Measurements from ENCODE around the gene SNAI1.
A peak's percentile ranks its signal among the peaks of the same experiment; 100 is the strongest.
"Not testable (repeated sequence)": the region's sequence is repeated elsewhere in the genome, so short reads cannot be mapped to it uniquely, and the experiment has no call there.

The SNAI1 gene

GRCh38 chr20:49964964-49965780 lies 17.6 kb upstream of the SNAI1 start:
- DNase-seq = peak; percentile 12

- no peak for DNase-seq
These were observed 16.9 kb upstream of the SNAI1 start for GRCh38 chr20:49965781-49966305.

- no peak for DNase-seq
These were observed 15.9 kb upstream of the SNAI1 start for GRCh38 chr20:49966861-49967260.

- no peak for DNase-seq
These were observed 13.5 kb upstream of the SNAI1 start for GRCh38 chr20:49969234-49969633.

- no peak for DNase-seq
These were observed 12.8 kb upstream of the SNAI1 start for GRCh38 chr20:49969946-49970345.

GRCh38 chr20:49970498-49970897 lies 12.3 kb upstream of the SNAI1 start:
- no peak for DNase-seq

DNA sequence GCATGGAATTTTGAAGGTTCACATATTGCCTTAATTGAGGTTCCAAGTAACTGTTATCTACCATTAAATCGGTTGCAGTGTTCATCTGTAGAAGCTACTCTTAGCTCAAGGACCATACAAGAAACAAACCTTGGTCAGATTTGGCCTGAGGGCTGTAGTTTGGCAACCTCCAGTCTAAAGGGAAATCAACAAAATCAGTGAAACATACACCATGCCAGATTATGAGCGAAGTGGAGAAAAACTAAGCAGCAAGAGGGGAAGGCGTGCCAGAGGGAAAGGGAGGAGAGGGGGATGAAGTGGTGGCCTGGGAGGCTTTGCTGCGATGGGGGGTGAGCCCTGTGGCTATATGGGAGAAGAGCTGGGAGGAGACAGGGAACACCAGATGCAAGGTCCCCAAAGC lies 8.8 kb upstream of the SNAI1 start:
- DNase-seq = no peak

- no peak for DNase-seq
These were observed 6.2 kb upstream of the SNAI1 start for GRCh38 chr20:49976542-49976941.

- DNase-seq = not testable (repeated sequence)
These were observed 5.0 kb upstream of the SNAI1 start for GRCh38 chr20:49977740-49978139.

- DNase-seq = no peak
These were observed 4.1 kb upstream of the SNAI1 start for GRCh38 chr20:49978685-49979029.

GRCh38 chr20:49979030-49979832 lies 3.5 kb upstream of the SNAI1 start:
- peak; percentile 60 for DNase-seq

GRCh38 chr20:49980140-49981008 lies 2.4 kb upstream of the SNAI1 start:
- no peak for DNase-seq

DNA sequence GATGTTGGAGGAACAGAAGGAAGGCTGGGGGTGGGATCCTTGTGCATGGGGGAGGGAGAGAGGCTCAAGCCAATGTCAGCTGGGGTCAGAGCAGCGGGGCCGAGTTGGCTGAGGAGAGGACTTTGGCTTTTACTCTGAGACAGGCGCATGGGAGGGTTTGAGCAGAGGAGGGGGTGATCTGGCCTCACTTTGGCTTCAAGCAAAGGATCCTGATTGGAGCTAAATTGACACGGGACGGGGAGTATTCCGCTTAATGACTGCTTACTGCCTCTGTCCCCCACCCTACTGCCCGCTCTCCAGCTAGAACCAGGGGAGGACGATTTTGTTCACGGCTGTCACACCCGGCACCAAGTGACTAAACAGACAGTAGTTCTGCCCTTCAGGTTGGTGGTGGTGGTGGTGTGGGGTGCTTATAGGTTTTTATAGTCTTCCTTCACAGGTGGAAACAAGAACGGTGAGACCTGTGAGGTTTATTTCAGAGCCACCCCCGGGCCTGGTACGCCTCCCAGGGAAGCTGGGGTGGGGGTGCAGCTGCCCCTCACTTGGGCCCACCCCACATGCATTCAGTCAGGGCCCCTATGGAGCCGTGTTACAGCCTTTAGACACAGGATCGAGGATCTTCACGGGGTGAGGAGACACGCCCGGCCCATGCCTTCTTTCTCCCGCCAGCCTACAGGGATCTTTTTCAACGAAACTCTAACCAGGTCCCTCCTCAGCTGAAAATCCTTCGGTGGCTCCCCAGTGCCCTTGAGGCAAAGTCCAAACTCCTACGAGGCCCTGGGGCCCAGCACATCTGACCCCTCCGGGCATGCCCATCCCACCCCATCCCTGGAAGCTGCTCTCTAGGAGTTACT lies 1.3 kb upstream of the SNAI1 start:
- DNase-seq = no peak

DNA sequence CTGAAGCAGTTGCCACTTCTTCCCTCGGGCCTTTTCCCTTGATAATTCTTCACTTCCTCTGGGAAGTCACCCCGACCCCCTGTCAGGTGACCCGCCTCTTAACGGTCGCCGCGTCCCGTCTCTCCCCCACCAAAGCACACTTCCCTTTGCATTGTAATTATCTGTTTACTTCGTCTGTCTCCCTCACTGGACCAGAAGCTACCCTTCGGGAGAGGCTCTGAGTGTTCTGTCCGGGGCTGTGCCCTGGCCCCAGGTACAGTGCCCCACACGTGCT lies 771 bp upstream of the SNAI1 start:
- DNase-seq = no peak

DNA sequence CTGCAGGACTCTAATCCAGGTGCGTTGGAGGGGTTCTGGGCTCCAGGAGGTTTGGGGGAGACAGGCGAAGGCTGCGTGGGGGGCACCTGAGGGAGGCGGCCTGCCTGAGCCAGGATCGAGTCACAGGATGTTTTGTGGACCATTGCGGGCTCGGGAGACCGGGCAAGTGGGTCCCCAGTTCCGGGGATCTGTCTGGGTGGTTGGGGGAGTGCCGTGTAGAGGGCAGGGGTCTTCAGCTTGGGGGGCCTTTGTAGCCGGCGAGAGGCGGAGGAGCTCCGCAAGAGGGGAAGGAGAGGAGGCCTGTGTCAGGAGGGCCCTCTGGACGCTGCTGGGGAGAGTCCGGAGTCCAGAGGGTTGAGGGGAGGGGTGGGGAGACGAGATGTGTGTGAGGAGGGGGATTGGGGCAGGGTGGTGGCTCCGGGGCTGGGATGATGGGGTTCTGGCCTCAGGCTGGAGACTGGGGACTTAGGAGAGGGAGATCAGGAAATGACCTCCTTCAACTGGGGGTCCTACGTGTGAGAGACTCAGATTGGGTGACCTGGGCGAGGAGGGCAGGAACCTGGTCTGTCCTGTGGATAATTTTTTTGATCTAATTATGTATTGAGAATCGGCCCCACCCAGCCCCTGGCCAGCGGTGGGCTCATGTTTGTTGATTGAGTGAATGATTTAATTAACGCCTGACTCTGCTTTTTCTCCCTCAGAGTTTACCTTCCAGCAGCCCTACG lies 505 bp downstream of the SNAI1 start:
- no peak for DNase-seq

- DNase-seq = no peak
These were observed 1.1 kb downstream of the SNAI1 start for GRCh38 chr20:49983848-49984408.

DNA sequence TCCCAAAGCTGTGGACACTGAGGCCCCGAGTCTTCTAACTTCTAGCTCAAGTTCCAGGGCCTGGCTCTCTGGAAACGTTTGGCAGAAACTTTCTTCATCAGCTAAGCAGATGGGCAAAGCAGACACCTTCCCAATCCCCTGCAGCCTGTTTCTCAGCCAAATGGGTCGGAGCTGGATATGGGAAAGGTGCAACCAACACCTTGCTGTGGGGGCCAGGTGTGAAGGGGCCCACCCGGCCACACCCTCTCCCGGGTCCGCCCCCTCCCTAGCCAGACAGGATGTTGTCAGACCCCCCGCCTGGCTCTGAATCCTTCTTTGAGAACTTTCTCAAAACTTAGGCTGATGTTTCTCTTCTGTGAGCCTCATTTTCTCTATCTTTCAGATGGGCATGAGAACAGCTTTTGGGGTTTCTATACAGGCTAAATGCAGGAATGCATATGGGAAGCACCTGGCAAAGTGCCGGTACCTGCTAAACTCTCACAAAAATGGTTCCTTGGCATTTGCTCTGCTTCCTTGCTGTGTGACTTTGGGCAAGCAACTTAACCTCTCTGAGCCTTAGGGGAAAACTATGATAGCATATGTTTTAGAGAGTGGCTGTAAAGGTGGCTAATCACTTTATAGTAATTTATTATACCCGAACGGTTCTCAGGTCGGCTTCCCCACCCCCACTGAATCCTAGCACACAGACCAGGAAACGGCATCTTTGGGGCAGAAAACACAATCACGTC lies 1.8 kb downstream of the SNAI1 start:
- DNase-seq = no peak

DNA sequence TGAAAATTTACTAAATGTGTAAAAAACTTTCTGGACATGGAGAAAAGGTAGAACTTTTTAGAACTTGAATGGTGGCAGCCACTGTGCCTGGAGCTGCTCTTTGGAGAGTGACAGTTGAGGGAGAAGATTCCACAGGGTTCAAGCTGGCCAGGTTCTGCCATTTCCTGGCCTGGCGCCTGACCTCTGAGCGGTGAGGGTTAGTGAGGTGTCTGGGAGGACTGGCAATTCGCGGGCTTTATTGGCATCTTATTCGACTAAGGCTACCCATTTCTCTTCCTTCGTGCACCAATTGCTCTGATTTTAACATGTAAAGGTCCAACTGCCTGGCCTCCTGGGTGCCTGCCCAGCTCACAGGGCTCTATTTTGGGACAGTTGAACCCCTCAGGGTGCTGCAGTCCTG lies 2.4 kb downstream of the SNAI1 start:
- DNase-seq = no peak

DNA sequence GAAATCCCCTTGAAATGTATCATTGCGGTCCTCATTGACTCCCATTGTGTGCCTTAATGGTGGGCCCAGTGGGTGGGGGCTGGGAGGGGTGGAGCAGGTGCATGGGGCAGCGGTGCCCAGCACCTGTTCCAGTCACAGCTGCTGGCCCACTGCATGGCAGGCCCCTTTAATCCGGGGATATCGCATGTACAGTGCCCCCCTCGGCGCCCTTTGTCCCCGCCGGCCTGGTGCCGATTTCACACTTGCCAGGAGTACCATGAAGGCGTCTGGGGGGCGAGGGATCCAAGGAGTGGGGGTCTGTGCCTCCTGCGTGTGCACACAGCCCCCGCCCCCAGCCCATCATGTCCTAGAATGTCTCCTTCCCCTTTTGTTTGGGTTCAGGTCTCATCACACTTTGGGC lies 2.8 kb downstream of the SNAI1 start:
- no peak for DNase-seq

DNA sequence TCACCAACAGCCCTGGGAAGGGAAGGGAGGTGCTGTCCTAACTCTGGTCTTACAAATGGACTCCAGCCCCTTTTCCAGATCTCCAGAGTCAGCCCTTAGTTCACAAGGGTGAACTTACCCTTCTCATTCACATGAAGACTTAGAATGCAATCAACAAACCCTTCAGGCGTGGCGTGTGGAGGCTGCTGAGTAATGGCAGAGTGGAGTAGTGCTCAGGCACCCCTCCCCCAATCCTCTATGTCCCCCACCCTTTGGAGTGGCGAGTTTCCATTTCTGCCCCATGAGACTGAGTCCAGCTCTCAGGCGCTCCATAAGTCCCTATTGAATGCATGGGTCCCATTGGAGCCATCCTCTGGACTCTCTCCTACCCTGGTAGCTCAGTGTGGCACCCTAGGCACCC lies 3.3 kb downstream of the SNAI1 start:
- DNase-seq = no peak

Data from NCI-H510A treated with DMSO at 0.1 percent for 48 hours (cell line).